Fibroblast of mammary gland (primary cell): ENCODE data around the gene COMP.
"Not testable (repeated sequence)": the region's sequence is repeated elsewhere in the genome, so short reads cannot be mapped to it uniquely, and the experiment has no call there.

Experiments
- DNase-seq: peaks from one replicate; pipeline ENCODE4 v3.0.0-alpha.2; 2010; ENCODE audit warnings: low read depth
- H3K4me3 ChIP-seq: 2 replicates; pipeline ENCODE4 v1.5.1; 2011; ENCODE audit warnings: low read depth, mild to moderate bottlenecking, low read length, moderate library complexity; ENCODE audit not compliant: control insufficient read depth
- CTCF ChIP-seq: conservative IDR thresholded peaks from 2 replicates; pipeline ENCODE4 v1.5.1; 2011; ENCODE audit warnings: low read depth, low read length, inconsistent platforms; ENCODE audit not compliant: control insufficient read depth, insufficient read depth

The COMP gene

DNA sequence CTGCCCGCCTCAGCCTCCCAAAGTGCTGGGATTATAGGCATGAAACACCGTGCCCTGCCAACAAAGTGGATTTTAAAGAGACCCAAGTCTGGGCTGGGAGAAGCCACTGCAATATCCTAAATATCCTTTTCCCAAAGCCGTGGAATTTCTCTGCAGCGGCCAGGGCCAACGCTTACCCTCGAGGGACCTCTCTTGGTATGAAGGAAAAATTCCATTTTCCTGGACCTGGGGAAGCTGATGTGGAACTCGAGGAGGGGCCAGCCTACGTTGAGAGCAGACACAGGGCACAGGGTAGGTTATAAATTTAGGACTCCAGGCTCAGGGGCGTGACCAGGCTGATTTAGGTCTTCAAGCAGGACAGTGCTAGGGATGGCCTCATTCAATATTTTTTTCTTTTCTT, 23.0 kb upstream of the COMP start:
- H3K4me3 ChIP-seq: no peak overlapping the region
- no peak for TF ChIP-seq CTCF
- DNase-seq: peak; percentile 34

GRCh38 chr19:18811638-18812037, 20.5 kb upstream of the COMP start:
- not testable (repeated sequence) for DNase-seq, H3K4me3 ChIP-seq

DNA sequence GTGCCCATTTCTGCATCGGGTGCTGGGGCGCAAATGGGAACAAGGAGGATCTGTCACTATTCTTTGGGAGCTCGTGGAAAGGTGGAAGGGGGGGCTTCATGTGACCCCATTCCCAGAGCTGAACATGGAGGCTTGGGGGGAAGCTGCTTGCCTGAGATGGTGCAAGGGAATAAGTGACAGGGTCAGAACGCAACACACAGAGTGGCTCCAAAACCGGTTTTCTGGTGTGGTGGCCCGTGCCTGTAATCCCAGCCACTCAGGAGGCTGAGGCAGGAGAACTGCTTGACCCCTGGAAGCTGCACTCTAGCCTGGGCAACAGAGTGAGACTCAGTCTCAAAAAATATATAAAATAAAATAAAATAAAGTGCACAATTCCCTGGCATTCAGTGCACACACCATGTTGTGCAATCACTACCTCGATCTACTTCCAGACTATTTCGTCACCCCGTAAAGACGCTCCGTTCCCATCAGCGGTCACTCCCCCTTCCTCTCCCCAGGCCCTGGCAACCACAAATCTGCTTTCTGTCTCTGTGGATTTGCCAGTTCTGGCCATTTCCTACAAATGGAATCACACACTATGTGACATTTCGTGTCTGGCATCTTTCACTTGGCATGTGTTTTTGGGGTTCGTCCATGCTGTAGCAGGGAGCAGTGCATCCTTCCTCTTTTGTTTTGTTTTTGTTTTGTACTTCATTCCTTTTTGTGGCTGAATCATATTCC, 18.2 kb upstream of the COMP start:
- no peak for TF ChIP-seq CTCF
- no peak overlapping the region for H3K4me3 ChIP-seq
- DNase-seq: peak; percentile 89

GRCh38 chr19:18807861-18808331, 16.8 kb upstream of the COMP start:
- no peak for TF ChIP-seq CTCF
- DNase-seq: no peak

GRCh38 chr19:18804643-18805042, 13.5 kb upstream of the COMP start:
- H3K4me3 ChIP-seq: no peak overlapping the region
- TF ChIP-seq CTCF: no peak
- DNase-seq: no peak

More at GRCh38 chr19:18807861-18808331, 16.8 kb upstream of the COMP start:
- H3K4me3 ChIP-seq: no peak overlapping the region

- DNase-seq: no peak
- no peak overlapping the region for H3K4me3 ChIP-seq
- no peak for TF ChIP-seq CTCF
These were observed 13.1 kb upstream of the COMP start for GRCh38 chr19:18804139-18804601.

GRCh38 chr19:18803550-18804138, 12.5 kb upstream of the COMP start:
- no peak overlapping the region for H3K4me3 ChIP-seq
- DNase-seq: no peak
- TF ChIP-seq CTCF: no peak
